Measurements from ENCODE around the gene TSPEAR. TPM values are rescaled to one million over a fixed set of nuclear protein-coding genes. Genes with fewer than 3 reads are reported as not detected.

Gene TSPEAR
- total and polyA plus RNA-seq, 2 donors (not counting 1 experiment from before 2014, with no cell fraction given) = not detected

GRCh38 chr21:44671911-44672310, 39.5 kb downstream of the TSPEAR start:
- no peaks in the 10 kb centered on the region for H3K4me1 ChIP-seq (ENCODE audit: control insufficient read depth, extremely low read depth, insufficient read depth, low read length)
- H3K27ac ChIP-seq (ENCODE audit: insufficient read depth, low read length) = no peak overlapping the region
- H3K4me3 ChIP-seq (replicated peaks in 1 of 4; ENCODE audit: control extremely low read depth in 1 of 4, insufficient read depth in 1 of 4, low read depth in 3 of 4, low read length in 4 of 4) = no peak overlapping the region
- H3K9me3 ChIP-seq (ENCODE audit: control insufficient read depth, insufficient read depth, low read depth, low read length) = no peaks in the 10 kb centered on the region
- H4K20me1 ChIP-seq (ENCODE audit: control insufficient read depth, extremely low read depth, insufficient read depth, low read length) = no peaks in the 10 kb centered on the region
- no peak overlapping the region for H3K4me2 ChIP-seq (ENCODE audit: extremely low read depth, insufficient read depth, low read length)
- no peak for DNase-seq (ENCODE audit: low read depth in 2 of 2)
- H3K27me3 ChIP-seq (ENCODE audit: control insufficient read depth, insufficient read depth, low read length) = no peaks in the 10 kb centered on the region
- no peaks in the 10 kb centered on the region for H3K79me2 ChIP-seq (ENCODE audit: control insufficient read depth, insufficient read depth, low read length)
- H2AFZ ChIP-seq (ENCODE audit: low read length) = no peak overlapping the region
- H3K36me3 ChIP-seq (ENCODE audit: control insufficient read depth, insufficient read depth, low read length) = no peaks in the 10 kb centered on the region
- no peak for TF ChIP-seq EZH2 (IDR thresholded peaks at IDR 0.05; ENCODE audit: low read length, missing control alignments)
- TF ChIP-seq CTCF (conservative IDR thresholded peaks at IDR 0.05 in 1 of 2, IDR thresholded peaks at IDR 0.05 in 1 of 2; ENCODE audit: low read depth in 1 of 2, low read length in 2 of 2) = no peak
- no peak overlapping the region for H3K9ac ChIP-seq (ENCODE audit: insufficient read depth, low read length)

- Histone ChIP-seq H3K4me3 (replicated peaks in 1 of 4; ENCODE audit: control extremely low read depth in 1 of 4, insufficient read depth in 1 of 4, low read depth in 3 of 4, low read length in 4 of 4) (no peak overlapping the region), H4K20me1 (ENCODE audit: control insufficient read depth, extremely low read depth, insufficient read depth, low read length) (no peaks in the 10 kb centered on the region), H3K9me3 (ENCODE audit: control insufficient read depth, insufficient read depth, low read depth, low read length) (no peaks in the 10 kb centered on the region), H3K27me3 (ENCODE audit: control insufficient read depth, insufficient read depth, low read length) (no peaks in the 10 kb centered on the region), H2AFZ (ENCODE audit: low read length) (no peak overlapping the region), H3K4me2 (ENCODE audit: extremely low read depth, insufficient read depth, low read length) (no peak overlapping the region), H3K36me3 (ENCODE audit: control insufficient read depth, insufficient read depth, low read length) (no peaks in the 10 kb centered on the region), H3K27ac (ENCODE audit: insufficient read depth, low read length) (no peak overlapping the region), H3K79me2 (ENCODE audit: control insufficient read depth, insufficient read depth, low read length) (no peaks in the 10 kb centered on the region), H3K9ac (ENCODE audit: insufficient read depth, low read length) (no peak overlapping the region), H3K4me1 (ENCODE audit: control insufficient read depth, extremely low read depth, insufficient read depth, low read length) (no peaks in the 10 kb centered on the region)
- TF ChIP-seq CTCF (conservative IDR thresholded peaks at IDR 0.05 in 1 of 2, IDR thresholded peaks at IDR 0.05 in 1 of 2; ENCODE audit: low read depth in 1 of 2, low read length in 2 of 2) (no peak), EZH2 (IDR thresholded peaks at IDR 0.05; ENCODE audit: low read length, missing control alignments) (no peak)
- DNase-seq (ENCODE audit: low read depth in 2 of 2) = no peak
Measured at GRCh38 chr21:44670642-44671432, 40.5 kb downstream of the TSPEAR start.

- Histone ChIP-seq H3K36me3 (ENCODE audit: control insufficient read depth, insufficient read depth, low read length) (no peaks in the 10 kb centered on the region), H3K9me3 (ENCODE audit: control insufficient read depth, insufficient read depth, low read depth, low read length) (no peaks in the 10 kb centered on the region), H3K4me3 (replicated peaks in 1 of 4; ENCODE audit: control extremely low read depth in 1 of 4, insufficient read depth in 1 of 4, low read depth in 3 of 4, low read length in 4 of 4) (no peak overlapping the region), H3K27ac (ENCODE audit: insufficient read depth, low read length) (no peak overlapping the region), H2AFZ (ENCODE audit: low read length) (no peak overlapping the region), H3K9ac (ENCODE audit: insufficient read depth, low read length) (no peak overlapping the region), H3K79me2 (ENCODE audit: control insufficient read depth, insufficient read depth, low read length) (no peaks in the 10 kb centered on the region), H3K4me2 (ENCODE audit: extremely low read depth, insufficient read depth, low read length) (no peak overlapping the region), H3K4me1 (ENCODE audit: control insufficient read depth, extremely low read depth, insufficient read depth, low read length) (no peaks in the 10 kb centered on the region), H4K20me1 (ENCODE audit: control insufficient read depth, extremely low read depth, insufficient read depth, low read length) (no peaks in the 10 kb centered on the region), H3K27me3 (ENCODE audit: control insufficient read depth, insufficient read depth, low read length) (no peaks in the 10 kb centered on the region)
- TF ChIP-seq CTCF (conservative IDR thresholded peaks at IDR 0.05 in 1 of 2, IDR thresholded peaks at IDR 0.05 in 1 of 2; ENCODE audit: low read depth in 1 of 2, low read length in 2 of 2) (no peak), EZH2 (IDR thresholded peaks at IDR 0.05; ENCODE audit: low read length, missing control alignments) (no peak)
- DNase-seq (ENCODE audit: low read depth in 2 of 2) = no peak
Measured at GRCh38 chr21:44667612-44668011, 43.8 kb downstream of the TSPEAR start.

All from fibroblast of lung (primary cell).